BJ (cell line): ENCODE data around the gene FTO. TPM values are rescaled to one million over a fixed set of nuclear protein-coding genes. Genes with fewer than 3 reads are reported as not detected.

ENCODE experiments used
- CTCF ChIA-PET: fragments of 350-600 bp; formaldehyde crosslinking; extraction: SDS; loops from one replicate; lab custom pipeline; 2021; ENCODE audit warnings: antibody characterized with exemption, inconsistent platforms; lab: Yijun Ruan, JAX
- POLR2A ChIA-PET: fragments of 300-600 bp; sonication (Branson Sonifier 250); formaldehyde crosslinking; extraction: SDS; loops from one replicate; lab custom pipeline; 2021; ENCODE audit warnings: antibody characterized with exemption; lab: Charles Lee
- DNase-seq: peaks from one replicate; pipeline ENCODE4 v3.0.0-alpha.2; 2011; ENCODE audit warnings: low read depth
- H3K27me3 ChIP-seq: 2 replicates; pipeline ENCODE4 v1.6.0; 2011; ENCODE audit warnings: low read length; ENCODE audit not compliant: control insufficient read depth, insufficient read depth
- H3K36me3 ChIP-seq: 2 replicates; pipeline ENCODE4 v1.5.1; 2011; ENCODE audit warnings: low read length; ENCODE audit not compliant: control insufficient read depth, insufficient read depth
- H3K4me3 ChIP-seq: 2 replicates; pipeline ENCODE4 v1.5.1; 2011; ENCODE audit warnings: low read depth, mild to moderate bottlenecking, control low read depth, low read length
- polyA plus RNA-seq: library from polyadenylated mRNA; depleted of rRNA; stranded (reverse); fragments of >200 nt; gene quantifications from 2 replicates; pipeline ENCODE4 v1.2.3, GENCODE V29; 2011
- TF ChIP-seq, protein P1 (sequence below): IDR thresholded peaks from 2 replicates; pipeline ENCODE4 v1.5.1; 2011; ENCODE audit warnings: low read depth, mild to moderate bottlenecking, control low read depth, inconsistent platforms, low read length, moderate library complexity; ENCODE audit not compliant: insufficient read depth

FTO gene
- polyA plus RNA-seq, 1 experiment = 86.3 TPM

DNA sequence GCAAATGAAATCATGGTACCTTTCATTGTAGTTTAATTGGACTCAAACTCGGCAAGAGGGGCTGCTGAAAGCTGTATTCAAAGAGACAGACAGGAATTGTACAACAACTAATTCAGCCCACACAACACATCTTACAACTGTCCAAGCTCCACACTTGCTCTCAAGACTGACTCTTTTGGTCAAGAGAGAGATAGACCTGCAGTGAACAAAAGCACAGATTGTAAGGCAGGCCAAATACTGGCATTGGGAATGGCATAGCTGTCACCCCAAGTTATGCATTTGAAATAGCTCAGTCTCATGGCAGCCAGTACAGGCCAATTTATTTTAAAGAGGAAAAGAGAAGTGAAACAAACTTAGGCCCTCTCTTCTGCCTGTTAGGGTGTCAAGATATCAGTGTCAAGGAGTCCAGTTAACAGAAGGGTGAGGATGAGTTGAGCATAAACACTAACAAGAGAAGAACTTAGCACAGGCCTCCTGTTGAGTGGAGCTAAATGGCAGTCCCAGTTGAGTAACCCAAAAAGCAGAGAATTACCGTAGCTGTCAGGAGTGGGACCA is 366.9 kb downstream of the FTO start:
- DNase-seq = no peak
- CTCF ChIA-PET = no interaction called here
- H3K36me3 ChIP-seq = no peaks in the 10 kb centered on the region; the same call in 1 of the 2 replicates
- H3K4me3 ChIP-seq = no peak overlapping the region
- POLR2A ChIA-PET = no interaction called here
- H3K27me3 ChIP-seq = no peaks in the 10 kb centered on the region
- TF ChIP-seq, protein P1, sequence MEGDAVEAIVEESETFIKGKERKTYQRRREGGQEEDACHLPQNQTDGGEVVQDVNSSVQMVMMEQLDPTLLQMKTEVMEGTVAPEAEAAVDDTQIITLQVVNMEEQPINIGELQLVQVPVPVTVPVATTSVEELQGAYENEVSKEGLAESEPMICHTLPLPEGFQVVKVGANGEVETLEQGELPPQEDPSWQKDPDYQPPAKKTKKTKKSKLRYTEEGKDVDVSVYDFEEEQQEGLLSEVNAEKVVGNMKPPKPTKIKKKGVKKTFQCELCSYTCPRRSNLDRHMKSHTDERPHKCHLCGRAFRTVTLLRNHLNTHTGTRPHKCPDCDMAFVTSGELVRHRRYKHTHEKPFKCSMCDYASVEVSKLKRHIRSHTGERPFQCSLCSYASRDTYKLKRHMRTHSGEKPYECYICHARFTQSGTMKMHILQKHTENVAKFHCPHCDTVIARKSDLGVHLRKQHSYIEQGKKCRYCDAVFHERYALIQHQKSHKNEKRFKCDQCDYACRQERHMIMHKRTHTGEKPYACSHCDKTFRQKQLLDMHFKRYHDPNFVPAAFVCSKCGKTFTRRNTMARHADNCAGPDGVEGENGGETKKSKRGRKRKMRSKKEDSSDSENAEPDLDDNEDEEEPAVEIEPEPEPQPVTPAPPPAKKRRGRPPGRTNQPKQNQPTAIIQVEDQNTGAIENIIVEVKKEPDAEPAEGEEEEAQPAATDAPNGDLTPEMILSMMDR = no peak

DNA sequence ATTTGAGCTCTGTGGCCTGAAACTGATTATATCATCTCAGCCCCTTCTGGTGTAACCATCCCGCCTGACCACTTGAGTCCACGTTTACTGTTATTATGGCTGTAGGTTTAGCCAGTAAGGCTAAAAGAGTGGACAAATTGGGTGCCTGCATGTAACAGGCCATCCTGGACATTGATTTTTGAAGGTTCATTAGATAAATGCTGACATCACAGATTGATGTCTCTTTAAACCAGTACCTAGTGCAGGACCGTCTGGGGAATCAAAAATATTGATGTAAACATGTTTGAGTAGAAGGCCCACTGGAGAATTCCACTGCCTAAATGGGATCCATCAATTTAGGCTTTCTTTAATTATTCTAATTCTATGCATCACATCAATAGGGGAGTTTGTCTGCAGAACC is 367.6 kb downstream of the FTO start:
- ChIA-PET POLR2A (no interaction called here), CTCF (no interaction called here)
- DNase-seq = no peak
- TF ChIP-seq, protein P1 = no peak
- H3K36me3 ChIP-seq = no peaks in the 10 kb centered on the region; the same call in 1 of the 2 replicates
- H3K4me3 ChIP-seq = no peak overlapping the region
- H3K27me3 ChIP-seq = no peaks in the 10 kb centered on the region

DNA sequence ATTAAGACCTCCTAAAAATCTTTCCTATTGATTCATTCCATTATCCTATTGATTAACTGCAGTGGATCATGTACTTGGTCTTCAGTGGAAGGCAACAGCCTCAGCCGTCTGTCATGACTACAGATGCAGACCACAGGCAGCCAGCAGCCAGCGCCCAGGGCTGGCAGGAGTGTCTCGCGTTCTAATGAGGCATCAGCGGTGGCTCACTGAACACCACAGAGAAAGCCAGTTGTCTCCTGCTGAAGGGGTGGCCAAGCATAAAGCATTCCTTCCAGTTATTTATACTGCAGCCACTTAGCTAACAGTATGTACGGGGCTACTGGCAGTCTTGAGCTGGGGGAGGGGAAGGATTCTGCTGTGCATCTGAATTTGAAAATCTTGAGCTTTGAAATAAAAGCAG is 368.3 kb downstream of the FTO start:
- POLR2A ChIA-PET = no interaction called here
- TF ChIP-seq, protein P1 = no peak
- no peak for DNase-seq
- Histone ChIP-seq H3K27me3 (no peaks in the 10 kb centered on the region), H3K4me3 (no peak overlapping the region), H3K36me3 (no peaks in the 10 kb centered on the region; the same call in 1 of the 2 replicates)
- CTCF ChIA-PET = no interaction called here

DNA sequence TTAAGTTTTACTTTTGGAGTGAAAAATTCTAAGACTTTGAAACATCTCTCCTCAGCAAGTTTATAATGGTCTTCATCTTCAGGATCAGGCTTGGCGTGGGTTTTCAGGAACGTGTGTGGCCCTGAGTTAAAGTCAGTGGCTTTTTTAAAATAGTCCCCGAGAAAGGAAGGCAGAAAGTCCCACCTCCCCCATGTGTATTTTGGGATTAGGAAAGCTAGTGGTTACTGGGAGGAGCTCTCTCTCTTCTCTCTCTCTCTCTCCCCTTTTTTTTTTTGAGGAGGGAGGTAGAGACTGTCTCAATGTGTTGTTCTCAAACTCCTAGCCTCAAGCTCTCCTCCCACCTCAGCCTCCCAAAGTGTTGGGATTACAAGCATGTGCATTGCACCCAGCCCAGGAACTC is 369.4 kb downstream of the FTO start:
- Histone ChIP-seq H3K27me3 (no peaks in the 10 kb centered on the region), H3K4me3 (no peak overlapping the region), H3K36me3 (no peaks in the 10 kb centered on the region)
- POLR2A ChIA-PET = no interaction called here
- no peak for DNase-seq
- CTCF ChIA-PET = no interaction called here
- TF ChIP-seq, protein P1 = no peak

DNA sequence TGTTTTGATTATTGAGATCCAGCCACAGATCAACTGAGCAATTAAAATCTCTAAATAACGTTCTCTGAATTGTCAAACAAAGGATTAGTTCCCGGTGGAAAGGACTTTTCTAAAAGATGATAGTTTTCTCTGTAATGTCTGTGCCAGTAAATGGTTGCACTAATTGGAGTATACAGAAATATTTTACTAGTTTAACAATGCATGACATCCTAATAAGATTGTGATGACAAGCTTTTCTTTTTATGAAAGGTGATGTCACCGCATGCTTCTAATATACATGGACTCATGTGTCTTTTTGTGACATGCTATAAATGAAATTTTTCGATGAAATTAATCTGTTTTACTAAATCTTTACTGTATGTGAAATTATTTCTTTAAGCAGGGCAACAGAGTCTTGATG is 371.5 kb downstream of the FTO start:
- TF ChIP-seq, protein P1 = no peak

More for the DNA sequence above, 371.5 kb downstream of the FTO start:
- Histone ChIP-seq H3K4me3 (no peak overlapping the region), H3K27me3 (no peaks in the 10 kb centered on the region), H3K36me3 (no peaks in the 10 kb centered on the region)
- POLR2A ChIA-PET = no interaction called here
- CTCF ChIA-PET = no interaction called here
- DNase-seq = no peak
